K562 (cell line): Measurements from ENCODE around the gene DVL3. TPM values are rescaled to one million over a fixed set of nuclear protein-coding genes. Genes with fewer than 3 reads are reported as not detected.

Source experiments
- ARNT ChIP-seq, 2 experiments: fragments of 450-650 bp; IDR thresholded peaks; 2 replicates each; pipeline ENCODE4 v1.6.1; 2016; ENCODE audit warnings: mild to moderate bottlenecking in 1 of 2
- BDP1 ChIP-seq: IDR thresholded peaks from 3 replicates; pipeline ENCODE4 v1.6.1; 2011; ENCODE audit not compliant: insufficient read length, insufficient read depth
- EP400 ChIP-seq: fragments of 450-650 bp; IDR thresholded peaks from 2 replicates; pipeline ENCODE4 v1.6.1; 2017; ENCODE audit warnings: antibody characterized with exemption, mild to moderate bottlenecking, moderate library complexity
- ERF ChIP-seq: fragments of 450-650 bp; formaldehyde crosslinking; IDR thresholded peaks from 2 replicates; pipeline ENCODE4 v1.4.0; 2020; ENCODE audit warnings: mild to moderate bottlenecking, mixed read lengths
- HINFP ChIP-seq: fragments of 450-650 bp; conservative IDR thresholded peaks from 2 replicates; pipeline ENCODE4 v1.6.1; 2016; ENCODE audit warnings: missing genetic modification characterization, low read depth, mild to moderate bottlenecking, control low read depth, missing compliant biosample characterization
- IRF9 ChIP-seq: fragments of 450-650 bp; IDR thresholded peaks from 2 replicates; pipeline ENCODE4 v1.6.1; 2016; ENCODE audit warnings: missing biosample characterization, missing genetic modification characterization
- MBD2 ChIP-seq: sonication (generic); IDR thresholded peaks from 2 replicates; pipeline ENCODE4 v1.6.1; 2016; ENCODE audit warnings: low read depth, borderline replicate concordance
- MYC ChIP-seq, 2 experiments: fragments of 250-450 bp in 1 of 2; sonication (Bioruptor Pico) in 1 of 2; IDR thresholded peaks; 2 replicates each; pipeline versions ENCODE4 v1.5.1 to v1.6.1; 2012 to 2021; ENCODE audit warnings: low read depth in 2 of 2, borderline replicate concordance in 1 of 2, improper control_type of control experiment in 1 of 2, low read length in 1 of 2, mild to moderate bottlenecking in 1 of 2, moderate library complexity in 1 of 2
- NCOA1 ChIP-seq: fragments of 450-650 bp; IDR thresholded peaks from 2 replicates; pipeline ENCODE4 v1.6.1; 2016; ENCODE audit warnings: low read depth
- NELFE ChIP-seq: IDR thresholded peaks from 2 replicates; pipeline ENCODE4 v1.6.1; 2011; ENCODE audit warnings: mild to moderate bottlenecking; ENCODE audit not compliant: insufficient read depth, insufficient read length
- PHF8 ChIP-seq: fragments of 200-600 bp; sonication (generic); IDR thresholded peaks from 2 replicates; pipeline ENCODE4 v1.6.1; 2012; ENCODE audit warnings: mixed run types, mild to moderate bottlenecking, inconsistent platforms, low read length, moderate library complexity, borderline replicate concordance
- POLR2G ChIP-seq: fragments of 200-400 bp; formaldehyde crosslinking; IDR thresholded peaks from 2 replicates; pipeline ENCODE4 v1.6.1; 2017; ENCODE audit warnings: low read depth, mild to moderate bottlenecking, antibody characterized with exemption, low read length, moderate library complexity
- SMAD4 ChIP-seq: fragments of 250-450 bp; sonication (Bioruptor Pico); conservative IDR thresholded peaks from 2 replicates; pipeline ENCODE4 v1.8.0; 2021; ENCODE audit warnings: inconsistent platforms, mild to moderate bottlenecking, moderate library complexity
- SMARCA4 ChIP-seq: fragments of 450-650 bp; IDR thresholded peaks from 2 replicates; pipeline ENCODE4 v1.6.1; 2016
- UBTF ChIP-seq, 2 experiments: IDR thresholded peaks; 2 replicates each; pipeline ENCODE4 v1.6.1; 2012; ENCODE audit warnings: improper control_type of control experiment in 2 of 2, low read depth in 2 of 2, low read length in 2 of 2, borderline replicate concordance in 1 of 2
- XRCC3 ChIP-seq: fragments of 450-650 bp; IDR thresholded peaks from 2 replicates; pipeline ENCODE4 v1.6.1; 2017; ENCODE audit warnings: mild to moderate bottlenecking, moderate library complexity
- ZMIZ1 ChIP-seq, 2 experiments: fragments of 150-350 bp in 1 of 2; IDR thresholded peaks; 2 replicates each; pipeline ENCODE4 v1.6.1; 2012 to 2016; ENCODE audit warnings: low read depth in 2 of 2, low read length in 2 of 2, mild to moderate bottlenecking in 1 of 2, moderate library complexity in 1 of 2
- ZNF232 ChIP-seq: sonication (generic); formaldehyde crosslinking; IDR thresholded peaks from 2 replicates; pipeline ENCODE4 v1.8.0; 2022; ENCODE audit warnings: mild to moderate bottlenecking, missing genetic modification reagents
- ZNF408 ChIP-seq: fragments of 250-450 bp; sonication (Bioruptor Pico); IDR thresholded peaks from 2 replicates; pipeline ENCODE4 v1.4.0; 2020; ENCODE audit warnings: low read depth, mild to moderate bottlenecking, moderate library complexity
- polyA plus RNA-seq, 8 experiments: library from polyadenylated mRNA; depleted of rRNA in 4 of 8; stranded (reverse) in 5 of 8; unstranded in 3 of 8; fragments of >200 nt; fragmentation: Nextera tagmentation in 2 of 8; fragmentation: Illumina TruSeq in 1 of 8; extraction: Ambion mirVana in 2 of 8; extraction: Trizol in 1 of 8; gene quantifications; 2 replicates each; pipeline versions ENCODE4 v1.2.1 to v1.2.3, GENCODE V29; 2011 to 2014; ENCODE audit warnings: inconsistent platforms in 1 of 8, missing spikeins in 1 of 8
- total RNA-seq, 7 experiments: library from RNA; depleted of rRNA in 6 of 7; stranded (reverse); fragments of >200 nt in 6 of 7; fragmentation: Illumina TruSeq in 2 of 7; extraction: Trizol in 2 of 7; gene quantifications; 2 replicates each; pipeline versions ENCODE4 v1.2.1 to v1.2.3, GENCODE V29; 2011 to 2021; ENCODE audit warnings: low replicate concordance in 1 of 7

Gene DVL3
- total and polyA plus RNA-seq, 9 of the 15 experiments (the other 6 are each of a cell fraction or from before 2014, with no cell fraction given) = 3.1 to 57.9 (median 20.1) TPM

DNA sequence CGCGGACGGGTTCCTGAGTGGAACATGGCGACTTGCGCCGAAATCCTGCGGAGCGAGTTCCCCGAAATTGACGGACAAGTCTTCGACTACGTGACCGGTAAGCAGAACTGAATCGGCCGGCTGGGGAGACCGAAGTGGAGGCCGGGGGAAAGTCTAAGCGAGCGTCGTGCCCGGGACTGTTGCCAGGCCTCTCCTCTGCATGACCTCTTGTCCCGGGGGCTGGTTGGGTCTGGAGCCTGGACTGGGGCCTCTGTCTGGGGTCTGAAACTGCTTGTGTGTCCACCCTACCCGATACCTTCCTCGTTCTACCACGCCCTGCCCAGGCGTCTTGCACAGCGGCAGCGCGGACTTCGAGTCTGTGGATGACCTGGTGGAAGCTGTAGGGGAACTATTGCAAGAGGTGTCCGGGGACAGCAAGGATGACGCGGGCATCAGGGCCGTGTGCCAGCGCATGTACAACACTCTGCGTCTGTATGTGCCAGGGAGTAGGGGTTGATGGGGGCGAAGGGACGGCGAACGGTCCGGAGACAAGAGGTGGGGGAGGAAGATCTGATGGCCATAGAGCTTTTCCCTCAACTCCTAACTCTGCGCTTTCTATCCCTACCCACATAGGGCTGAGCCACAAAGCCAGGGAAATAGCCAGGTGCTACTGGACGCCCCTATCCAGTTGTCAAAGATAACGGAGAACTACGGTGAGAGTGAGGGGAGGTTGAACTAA is 31.2 kb downstream of the DVL3 start, which contains the start of gene ABCF3 (continued):
- TF ChIP-seq ZMIZ1 (IDR thresholded peaks at IDR 0.05; ENCODE audit: low read depth in 2 of 2, low read length in 2 of 2) (no peak), EP400 (0 out of 2 replicates have a peak, but pooled peaks have one; percentile 1), POLR2G (peak; percentile 62), SMARCA4 (no peak), ARNT (IDR thresholded peaks at IDR 0.05) (no peak), MYC (IDR thresholded peaks at IDR 0.05; ENCODE audit: low read depth, low read length) (no peak), MYC (CRISPR knock-in tag; IDR thresholded peaks at IDR 0.05; ENCODE audit: borderline replicate concordance, low read depth) (no peak), XRCC3 (no peak), SMAD4 (CRISPR knock-in tag) (no peak), PHF8 (peak; percentile 86; the same call in 1 of the 2 replicates), ZNF408 (CRISPR knock-in tag) (no peak), HINFP (tag) (no peak), BDP1 (no peak), ZNF232 (CRISPR knock-in tag) (no peak), MBD2 (no peak), UBTF (IDR thresholded peaks at IDR 0.05; ENCODE audit: borderline replicate concordance in 1 of 2, low read depth in 2 of 2, low read length in 2 of 2) (peak; percentile 50 to 68; a peak in 2 of 4 replicates), NELFE (no peak), IRF9 (tag) (no peak), NCOA1 (no peak), ERF (CRISPR knock-in tag) (no peak; the same call in 1 of the 2 replicates)
